ENCODE results near the gene TGFBR3.

Gene TGFBR3

GRCh38 chr1:91760512-91760911 is 125.4 kb downstream of the TGFBR3 start:
- Histone ChIP-seq H3K4me3 (no peak overlapping the region), H3K36me3 (replicated peaks) (no peaks in the 10 kb centered on the region), H3K27me3 (ENCODE audit: low read depth) (no peaks in the 10 kb centered on the region), H3K9me3 (no peaks in the 10 kb centered on the region), H3K4me1 (peaks cover 9% of the 10 kb centered on the region)
- in situ Hi-C loops (cut with MboI; ENCODE audit: low sequenced_read_pairs), result no loop called here
- no peak for DNase-seq (ENCODE audit: low spot score in 2 of 2)

- Histone ChIP-seq H3K4me1 (peaks cover 9% of the 10 kb centered on the region), H3K4me3 (no peak overlapping the region), H3K36me3 (replicated peaks) (no peaks in the 10 kb centered on the region), H3K9me3 (no peaks in the 10 kb centered on the region), H3K27me3 (ENCODE audit: low read depth) (no peaks in the 10 kb centered on the region)
- DNase-seq (ENCODE audit: low spot score in 2 of 2), result no peak
- in situ Hi-C loops (cut with MboI; ENCODE audit: low sequenced_read_pairs), result no loop called here
These were observed 126.9 kb downstream of the TGFBR3 start for GRCh38 chr1:91759076-91759475.

DNA sequence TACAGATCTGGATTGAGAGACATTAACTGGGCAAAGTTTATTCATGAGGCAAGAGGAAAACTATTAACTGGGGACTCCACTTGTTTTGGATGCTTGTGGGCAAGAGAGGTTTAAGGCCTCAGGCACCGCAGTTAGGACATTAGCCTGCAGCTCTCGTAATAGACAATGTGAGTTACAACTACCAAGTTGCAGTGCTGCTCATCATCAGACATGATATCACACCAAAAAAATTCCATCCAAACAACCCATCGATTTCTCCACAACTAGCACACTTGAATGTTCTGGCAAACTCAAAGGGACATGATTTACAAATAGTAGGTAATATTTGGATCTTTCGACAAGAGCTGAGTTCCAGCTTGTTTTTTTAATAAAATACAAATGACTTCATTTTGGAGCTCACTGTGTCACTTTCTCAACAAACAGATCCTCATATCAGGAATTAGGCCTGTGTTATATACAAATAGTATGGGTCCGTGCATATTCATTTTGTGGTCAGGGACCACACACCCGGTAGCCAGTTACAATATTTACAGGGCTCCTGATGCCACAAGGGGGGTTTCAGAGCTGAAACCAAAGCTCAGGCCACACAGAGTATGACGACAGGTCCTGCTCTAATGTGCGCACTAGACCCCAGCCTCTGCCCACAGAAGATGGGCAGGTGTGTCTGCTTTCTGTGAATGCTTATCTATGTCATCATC is 128.0 kb downstream of the TGFBR3 start:
- no peak for DNase-seq (ENCODE audit: low spot score in 2 of 2)
- in situ Hi-C loops (cut with MboI; ENCODE audit: low sequenced_read_pairs), result no loop called here
- H3K4me1 ChIP-seq, result peaks cover 9% of the 10 kb centered on the region

GRCh38 chr1:91755702-91756287 is 130.2 kb downstream of the TGFBR3 start:
- no peaks in the 10 kb centered on the region for H3K4me1 ChIP-seq
- H3K9me3 ChIP-seq, result no peaks in the 10 kb centered on the region
- no peak for DNase-seq (ENCODE audit: low spot score in 2 of 2)
- in situ Hi-C loops (cut with MboI; ENCODE audit: low sequenced_read_pairs), result no loop called here
- H3K36me3 ChIP-seq (replicated peaks), result no peaks in the 10 kb centered on the region
- H3K4me3 ChIP-seq, result no peak overlapping the region
- no peaks in the 10 kb centered on the region for H3K27me3 ChIP-seq (ENCODE audit: low read depth)

More for the DNA sequence above, 128.0 kb downstream of the TGFBR3 start:
- Histone ChIP-seq H3K4me3 (no peak overlapping the region), H3K9me3 (no peaks in the 10 kb centered on the region), H3K27me3 (ENCODE audit: low read depth) (no peaks in the 10 kb centered on the region), H3K36me3 (replicated peaks) (no peaks in the 10 kb centered on the region)

DNA sequence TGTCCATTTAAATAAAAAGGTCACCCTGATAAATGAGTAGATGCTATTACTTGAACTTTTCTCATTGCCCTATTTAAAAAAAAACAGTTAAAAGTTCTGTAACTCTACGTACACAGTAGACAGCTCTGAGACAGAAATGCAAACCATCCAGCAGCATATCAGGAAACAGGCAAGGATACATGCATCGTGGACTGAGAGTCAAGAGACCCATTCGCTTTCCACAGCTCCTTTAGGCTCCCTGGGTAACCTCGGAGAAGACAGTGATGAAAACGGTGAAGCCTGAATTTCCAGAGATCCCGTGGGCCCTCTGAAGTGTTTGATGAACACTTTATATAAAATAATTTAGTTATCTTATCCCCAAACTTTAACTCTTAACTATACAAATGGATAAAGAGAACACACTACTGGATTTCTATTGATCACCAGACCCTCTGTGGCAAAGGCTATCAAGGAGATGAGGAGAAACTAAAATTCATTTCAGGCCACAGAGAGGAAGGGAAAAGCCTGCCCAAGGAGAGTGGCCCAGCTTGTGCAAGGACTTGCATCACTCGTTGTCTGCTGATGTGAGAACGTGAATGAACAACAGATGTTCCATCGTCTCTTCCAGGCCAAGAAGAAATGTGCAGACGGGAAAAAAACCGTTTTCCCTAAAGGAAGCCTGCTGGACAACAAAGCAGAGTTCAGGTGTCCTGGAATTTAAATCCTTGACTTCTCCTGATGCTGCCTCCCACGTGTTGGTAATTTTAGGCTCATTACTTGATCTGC is 131.0 kb downstream of the TGFBR3 start:
- in situ Hi-C loops (cut with MboI; ENCODE audit: low sequenced_read_pairs), result no loop called here
- Histone ChIP-seq H3K4me1 (no peaks in the 10 kb centered on the region), H3K27me3 (ENCODE audit: low read depth) (no peaks in the 10 kb centered on the region), H3K9me3 (no peaks in the 10 kb centered on the region), H3K4me3 (no peak overlapping the region), H3K36me3 (replicated peaks) (no peaks in the 10 kb centered on the region)
- DNase-seq (ENCODE audit: low spot score in 2 of 2), result no peak

- in situ Hi-C loops (cut with MboI; ENCODE audit: low sequenced_read_pairs), result no loop called here
These were observed 131.6 kb downstream of the TGFBR3 start for GRCh38 chr1:91754348-91754747.

DNA sequence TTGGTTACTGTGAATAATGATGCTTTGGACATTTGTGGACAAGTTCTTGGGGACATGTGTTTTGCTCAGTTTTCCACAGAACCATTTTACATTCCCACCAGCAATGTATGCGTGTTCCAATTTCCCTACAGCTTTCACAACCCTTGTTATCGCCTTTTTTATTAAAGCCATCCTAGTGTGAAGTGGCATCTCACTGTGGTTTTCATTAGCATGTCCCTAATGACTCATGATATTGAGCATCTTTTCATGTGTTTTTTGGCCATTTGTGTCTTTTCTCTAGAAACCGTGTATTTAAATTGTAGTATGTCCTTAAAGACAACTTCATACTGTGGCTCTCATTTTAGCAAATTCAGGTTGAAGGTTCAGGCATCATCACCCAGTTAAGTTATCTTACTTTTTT is 132.1 kb downstream of the TGFBR3 start:
- in situ Hi-C loops (cut with MboI; ENCODE audit: low sequenced_read_pairs), result no loop called here
- DNase-seq (ENCODE audit: low spot score in 2 of 2), result no peak
- no peak overlapping the region for H3K4me3 ChIP-seq
- no peaks in the 10 kb centered on the region for H3K36me3 ChIP-seq (replicated peaks)
- no peaks in the 10 kb centered on the region for H3K9me3 ChIP-seq
- no peaks in the 10 kb centered on the region for H3K4me1 ChIP-seq
- no peaks in the 10 kb centered on the region for H3K27me3 ChIP-seq (ENCODE audit: low read depth)

More at GRCh38 chr1:91754348-91754747, 131.6 kb downstream of the TGFBR3 start:
- Histone ChIP-seq H3K36me3 (replicated peaks) (no peaks in the 10 kb centered on the region), H3K9me3 (no peaks in the 10 kb centered on the region), H3K4me3 (no peak overlapping the region), H3K27me3 (ENCODE audit: low read depth) (no peaks in the 10 kb centered on the region), H3K4me1 (no peaks in the 10 kb centered on the region)
- DNase-seq (ENCODE audit: low spot score in 2 of 2), result no peak

- in situ Hi-C loops (cut with MboI; ENCODE audit: low sequenced_read_pairs), result no loop called here
- DNase-seq (ENCODE audit: low spot score in 2 of 2), result no peak
- Histone ChIP-seq H3K36me3 (replicated peaks) (no peaks in the 10 kb centered on the region), H3K27me3 (ENCODE audit: low read depth) (no peaks in the 10 kb centered on the region), H3K4me1 (no peaks in the 10 kb centered on the region), H3K9me3 (no peaks in the 10 kb centered on the region), H3K4me3 (no peak overlapping the region)
These were observed 133.6 kb downstream of the TGFBR3 start for GRCh38 chr1:91752324-91752723.

DNA sequence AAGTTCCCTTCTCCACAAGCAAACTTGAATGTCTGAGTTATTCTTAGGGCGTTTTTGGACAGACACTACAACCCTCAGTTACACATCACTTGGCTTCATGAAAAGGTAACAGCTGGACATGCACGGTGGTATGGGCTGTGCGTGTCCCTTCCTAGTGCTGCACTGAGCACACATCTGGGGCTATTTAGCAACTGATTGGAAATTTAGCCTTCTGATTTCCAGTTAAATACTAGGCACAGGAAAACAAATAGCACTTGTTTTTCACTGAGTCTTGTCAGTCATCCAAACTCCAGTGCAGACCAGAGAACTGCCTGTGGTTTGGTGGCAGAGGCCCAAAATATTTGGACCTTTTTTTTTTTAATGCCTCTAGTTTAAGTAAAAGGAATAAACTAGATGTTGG is 134.7 kb downstream of the TGFBR3 start:
- in situ Hi-C loops (cut with MboI; ENCODE audit: low sequenced_read_pairs), result no loop called here
- Histone ChIP-seq H3K27me3 (ENCODE audit: low read depth) (no peaks in the 10 kb centered on the region), H3K4me1 (no peaks in the 10 kb centered on the region), H3K36me3 (replicated peaks) (no peaks in the 10 kb centered on the region), H3K9me3 (peaks cover 3% of the 10 kb centered on the region), H3K4me3 (no peak overlapping the region)
- no peak for DNase-seq (ENCODE audit: low spot score in 2 of 2)

DNA sequence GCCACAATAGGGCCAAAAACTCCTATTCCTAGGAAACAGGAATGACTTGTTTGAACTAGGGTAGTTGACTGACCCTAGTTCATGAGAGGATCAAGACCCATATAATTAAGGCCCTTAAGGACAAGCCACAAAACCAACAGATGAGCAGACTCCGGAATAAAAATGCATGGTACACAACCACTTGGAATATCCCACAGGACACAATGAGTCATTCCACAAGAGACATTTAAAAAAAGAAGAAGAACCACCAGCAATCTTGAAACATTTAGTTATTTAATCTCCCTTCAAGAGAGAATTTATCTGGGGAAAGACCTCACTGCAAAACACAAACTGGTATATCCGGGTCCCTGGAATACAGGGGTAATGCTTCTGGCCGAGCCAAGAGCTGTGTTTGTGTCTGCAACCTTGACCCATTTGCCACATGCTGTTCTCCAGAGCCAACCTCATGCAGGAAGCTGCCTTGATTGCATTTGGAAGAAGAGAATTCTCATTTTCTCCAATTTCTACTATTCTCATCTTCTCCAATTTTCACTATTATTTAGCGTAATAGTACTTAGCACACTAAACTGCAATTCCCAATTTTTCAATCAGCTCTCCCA is 135.5 kb downstream of the TGFBR3 start:
- Histone ChIP-seq H3K4me1 (no peaks in the 10 kb centered on the region), H3K27me3 (ENCODE audit: low read depth) (no peaks in the 10 kb centered on the region), H3K36me3 (replicated peaks) (no peaks in the 10 kb centered on the region), H3K4me3 (no peak overlapping the region), H3K9me3 (peaks cover 3% of the 10 kb centered on the region)
- DNase-seq (ENCODE audit: low spot score in 2 of 2), result no peak
- in situ Hi-C loops (cut with MboI; ENCODE audit: low sequenced_read_pairs), result no loop called here

GRCh38 chr1:91749788-91750231 is 136.1 kb downstream of the TGFBR3 start:
- no peaks in the 10 kb centered on the region for H3K27me3 ChIP-seq (ENCODE audit: low read depth)
- DNase-seq (ENCODE audit: low spot score in 2 of 2), result no peak
- H3K4me1 ChIP-seq, result no peaks in the 10 kb centered on the region
- no peaks in the 10 kb centered on the region for H3K36me3 ChIP-seq (replicated peaks)
- H3K4me3 ChIP-seq, result no peak overlapping the region
- peaks cover 3% of the 10 kb centered on the region for H3K9me3 ChIP-seq
- in situ Hi-C loops (cut with MboI; ENCODE audit: low sequenced_read_pairs), result no loop called here

DNA sequence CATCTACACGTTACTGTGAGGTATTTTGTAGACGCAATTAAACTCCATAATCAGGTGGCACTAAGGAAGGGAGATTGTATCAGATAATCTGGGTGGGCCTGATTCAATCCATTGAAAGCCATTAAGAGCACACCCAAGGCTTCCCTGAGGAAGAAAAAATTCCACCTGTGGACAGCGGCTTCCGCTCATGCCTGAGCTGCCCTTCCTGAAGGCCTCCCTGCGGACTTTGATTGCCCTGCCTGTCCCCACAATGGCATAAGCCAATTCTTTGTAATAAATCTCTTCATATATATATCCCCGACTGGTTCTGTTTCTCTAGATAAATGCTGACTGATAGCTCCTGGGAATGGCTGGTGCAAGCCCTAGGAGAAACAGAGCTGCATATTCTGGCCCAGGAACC is 138.3 kb downstream of the TGFBR3 start:
- in situ Hi-C loops (cut with MboI; ENCODE audit: low sequenced_read_pairs), result no loop called here
- H3K4me1 ChIP-seq, result no peaks in the 10 kb centered on the region
- H3K4me3 ChIP-seq, result no peak overlapping the region
- H3K9me3 ChIP-seq, result peaks cover 3% of the 10 kb centered on the region
- H3K27me3 ChIP-seq (ENCODE audit: low read depth), result no peaks in the 10 kb centered on the region
- H3K36me3 ChIP-seq (replicated peaks), result no peaks in the 10 kb centered on the region
- no peak for DNase-seq (ENCODE audit: low spot score in 2 of 2)

GRCh38 chr1:91746728-91747338 is 139.1 kb downstream of the TGFBR3 start:
- H3K4me3 ChIP-seq, result no peak overlapping the region
- no peaks in the 10 kb centered on the region for H3K4me1 ChIP-seq
- no peaks in the 10 kb centered on the region for H3K36me3 ChIP-seq (replicated peaks)
- H3K9me3 ChIP-seq, result peaks cover 3% of the 10 kb centered on the region
- no peaks in the 10 kb centered on the region for H3K27me3 ChIP-seq (ENCODE audit: low read depth)
- no peak for DNase-seq (ENCODE audit: low spot score in 2 of 2)
- in situ Hi-C loops (cut with MboI; ENCODE audit: low sequenced_read_pairs), result no loop called here
